GM21576 (cell line): ENCODE results near the gene PYCARD.
"Not testable (repeated sequence)": the region's sequence is repeated elsewhere in the genome, so short reads cannot be mapped to it uniquely, and the experiment has no call there.

Experiments used
- ATAC-seq: cut with Tn5 transposase; IDR thresholded peaks from one replicate; pipeline ENCODE4 v1.9.1; 2021; ENCODE audit warnings: mild to moderate bottlenecking, moderate library complexity; ENCODE audit not compliant: unreplicated experiment

The PYCARD gene

GRCh38 chr16:31202414-31203375 lies at the start of gene PYCARD:
Gene PYCARD (minus strand): TSS chr16:31202760. CDS start chr16:31202690, 70 bp downstream.
- ATAC-seq: no peak

GRCh38 chr16:31251435-31251834 lies 48.9 kb upstream of the PYCARD start:
- ATAC-seq: no peak

- ATAC-seq: no peak
These were observed 48.3 kb upstream of the PYCARD start for GRCh38 chr16:31250782-31251384.

- no peak for ATAC-seq
These were observed 45.8 kb upstream of the PYCARD start for GRCh38 chr16:31248344-31248743.

- no peak for ATAC-seq
These were observed 43.7 kb upstream of the PYCARD start for GRCh38 chr16:31246296-31246695.

- ATAC-seq: not testable (repeated sequence)
These were observed 43.0 kb upstream of the PYCARD start for GRCh38 chr16:31245598-31245997.

- ATAC-seq: no peak
These were observed 41.4 kb upstream of the PYCARD start for GRCh38 chr16:31243734-31244670.

- no peak for ATAC-seq
These were observed 39.6 kb upstream of the PYCARD start for GRCh38 chr16:31242206-31242605.

- no peak for ATAC-seq
These were observed 35.5 kb upstream of the PYCARD start for GRCh38 chr16:31238041-31238440.

GRCh38 chr16:31229501-31229900 lies 26.9 kb upstream of the PYCARD start:
- ATAC-seq: no peak

GRCh38 chr16:31228206-31228605 lies 25.6 kb upstream of the PYCARD start:
- ATAC-seq: no peak

- no peak for ATAC-seq
These were observed 22.6 kb upstream of the PYCARD start for GRCh38 chr16:31225193-31225592.

- no peak for ATAC-seq
These were observed 21.8 kb upstream of the PYCARD start for GRCh38 chr16:31224092-31224955.

- no peak for ATAC-seq
These were observed 20.5 kb upstream of the PYCARD start for GRCh38 chr16:31223044-31223443.

- no peak for ATAC-seq
These were observed 19.0 kb upstream of the PYCARD start for GRCh38 chr16:31221357-31222160.

GRCh38 chr16:31219154-31219741 lies 16.7 kb upstream of the PYCARD start:
- ATAC-seq: no peak

GRCh38 chr16:31217136-31217530 lies 14.6 kb upstream of the PYCARD start:
- no peak for ATAC-seq

GRCh38 chr16:31216422-31217135 lies 14.0 kb upstream of the PYCARD start, which contains the start of gene PYDC1:
Gene PYDC1 (minus strand): TSS chr16:31217135. CDS start chr16:31217028, 107 bp downstream.
- ATAC-seq: no peak
